Spleen (tissue), 7 donors: ENCODE measurements around the gene CILP2.
A peak's percentile ranks its signal among the peaks of the same experiment; 100 is the strongest.

Experiments used
- CTCF ChIP-seq, 11 experiments: fragments of 200-600 bp in 7 of 11; fragments of 450-650 bp in 4 of 11; sonication (generic) in 4 of 11; IDR thresholded peaks in 8 of 11; conservative IDR thresholded peaks in 3 of 11; 1 replicate in 7 of 11; 2 replicates in 4 of 11; pipeline versions ENCODE4 v1.4.0 to v1.8.0; 2016 to 2021; ENCODE audit warnings: antibody characterized with exemption in 11 of 11, inconsistent platforms in 4 of 11, mild to moderate bottlenecking in 1 of 11
- POLR2AphosphoS5 ChIP-seq, 3 donors: sonication (generic); formaldehyde crosslinking; IDR thresholded peaks; one replicate each; pipeline ENCODE4 v1.5.1; 2017; ENCODE audit warnings: antibody characterized with exemption in 3 of 3
- donor health status: DM: no; HTN: no; CAD: no; lungs with moderate emphysema.
- donor health status: DM: no; HTN: no; CAD: no.
- donor health status: DM: no; HTN: no; CAD: no.

GRCh38 chr19:19507354-19507753, 30.7 kb upstream of the CILP2 start:
- TF ChIP-seq POLR2AphosphoS5 (IDR thresholded peaks at IDR 0.05), result peak in 1 of 3 donors; percentile 45
- TF ChIP-seq CTCF (IDR thresholded peaks at IDR 0.05 in 8 of 11, conservative IDR thresholded peaks at IDR 0.05 in 3 of 11), result no peak
